Neural progenitor cell (in vitro differentiated cells): ENCODE measurements around the gene PCDH15. TPM values are rescaled to one million over a fixed set of nuclear protein-coding genes. Genes with fewer than 3 reads are reported as not detected.

Experiments used
- DNase-seq: peaks from one replicate; pipeline ENCODE4 v3.0.0-alpha.2; 2016; ENCODE audit warnings: low spot score
- H2AFZ ChIP-seq: fragments of 200-600 bp; sonication (generic); replicated peaks from 2 replicates; pipeline ENCODE4 v1.6.1; 2016; ENCODE audit warnings: antibody characterized with exemption
- H3F3A ChIP-seq: fragments of 200-600 bp; sonication (generic); 2 replicates; pipeline ENCODE4 v1.6.1; 2016; ENCODE audit warnings: antibody characterized with exemption, low read depth
- H3K27ac ChIP-seq: fragments of 200-600 bp; sonication (generic); 2 replicates; pipeline ENCODE4 v1.5.1; 2016; ENCODE audit warnings: mild to moderate bottlenecking
- H3K27me3 ChIP-seq: fragments of 200-600 bp; sonication (generic); 2 replicates; pipeline ENCODE4 v1.6.1; 2016; ENCODE audit warnings: mild to moderate bottlenecking, moderate library complexity
- H3K36me3 ChIP-seq: fragments of 200-600 bp; sonication (generic); 2 replicates; pipeline ENCODE4 v1.5.1; 2016
- H3K4me1 ChIP-seq: fragments of 200-600 bp; sonication (generic); 2 replicates; pipeline ENCODE4 v1.6.1; 2016; ENCODE audit warnings: mixed run types
- H3K4me2 ChIP-seq: fragments of 200-600 bp; sonication (generic); 2 replicates; pipeline ENCODE4 v1.6.1; 2016
- H3K4me3 ChIP-seq: fragments of 200-600 bp; sonication (generic); 2 replicates; pipeline ENCODE4 v1.5.1; 2016
- H3K79me2 ChIP-seq: fragments of 200-600 bp; sonication (generic); 2 replicates; pipeline ENCODE4 v1.6.1; 2016; ENCODE audit warnings: low read depth
- H3K9ac ChIP-seq: fragments of 200-600 bp; sonication (generic); 2 replicates; pipeline ENCODE4 v1.6.1; 2016
- H3K9me3 ChIP-seq: fragments of 200-600 bp; sonication (generic); 2 replicates; pipeline ENCODE4 v1.5.1; 2016; ENCODE audit warnings: low read depth
- H4K20me1 ChIP-seq: fragments of 200-600 bp; sonication (generic); 2 replicates; pipeline ENCODE4 v1.6.1; 2016; ENCODE audit warnings: low read depth
- H3K27ac Mint-ChIP-seq: 3 replicates; pipeline ENCODE4 v1.8.0; 2021; ENCODE audit warnings: mixed read lengths
- H3K27me3 Mint-ChIP-seq: 2 replicates; pipeline ENCODE4 v1.8.0; 2022; ENCODE audit warnings: low read depth, mild to moderate bottlenecking, inconsistent platforms, moderate library complexity, mixed read lengths; ENCODE audit not compliant: insufficient read depth
- H3K36me3 Mint-ChIP-seq: 3 replicates; pipeline ENCODE4 v1.8.0; 2021; ENCODE audit warnings: mixed read lengths
- H3K4me1 Mint-ChIP-seq: 3 replicates; pipeline ENCODE4 v1.8.0; 2021; ENCODE audit warnings: mixed read lengths
- H3K4me3 Mint-ChIP-seq: 3 replicates; pipeline ENCODE4 v1.8.0; 2021; ENCODE audit warnings: mild to moderate bottlenecking, moderate library complexity, mixed read lengths
- H3K9me3 Mint-ChIP-seq: 3 replicates; pipeline ENCODE4 v1.8.0; 2020; ENCODE audit warnings: mixed read lengths
- EZH2 ChIP-seq: fragments of 200-600 bp; sonication (generic); IDR thresholded peaks from 2 replicates; pipeline ENCODE4 v1.6.1; 2017; ENCODE audit warnings: antibody characterized with exemption, mild to moderate bottlenecking, moderate library complexity
- EZH2phosphoT487 ChIP-seq: fragments of 200-600 bp; sonication (generic); IDR thresholded peaks from 2 replicates; pipeline ENCODE4 v1.6.1; 2017; ENCODE audit warnings: antibody characterized with exemption
- total RNA-seq: library from RNA; depleted of rRNA; stranded (reverse); fragments of >200 nt; gene quantifications from 2 replicates; pipeline ENCODE4 v1.2.3, GENCODE V29; 2015; ENCODE audit warnings: low replicate concordance
- TF ChIP-seq, protein P1 (sequence below): fragments of 200-600 bp; sonication (generic); IDR thresholded peaks from 2 replicates; pipeline ENCODE4 v1.5.1; 2017; ENCODE audit warnings: antibody characterized with exemption, mild to moderate bottlenecking

The PCDH15 gene
- total RNA-seq, 1 donor from 2014 or later = 0.17 TPM

DNA sequence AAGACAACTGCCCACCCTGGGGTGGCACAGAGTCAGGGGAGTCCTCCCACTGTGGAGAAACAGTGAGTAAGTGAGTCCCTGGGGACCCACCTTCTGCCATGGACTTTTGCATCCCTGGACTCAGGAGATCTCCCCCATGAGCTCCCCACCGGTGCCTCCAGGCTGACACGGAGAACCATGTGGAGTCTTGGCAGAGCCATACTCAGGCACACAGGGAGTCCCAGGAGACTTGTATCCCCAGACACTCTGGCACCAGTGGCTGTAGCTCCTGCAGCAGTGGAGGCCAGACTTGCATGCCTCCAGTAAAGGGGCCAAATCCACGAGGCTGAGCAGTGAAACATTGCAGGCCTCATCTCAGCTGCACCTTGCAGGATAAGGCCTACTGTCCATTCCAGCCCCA is 791.4 kb downstream of the PCDH15 start:
- Histone ChIP-seq H3K79me2 (no peaks in the 10 kb centered on the region), H3K9me3 (no peaks in the 10 kb centered on the region), H4K20me1 (no peaks in the 10 kb centered on the region), H3K4me1 (no peaks in the 10 kb centered on the region), H3K27me3 (no peaks in the 10 kb centered on the region), H2AFZ (no peak overlapping the region), H3K27ac (no peak overlapping the region), H3K9ac (no peak overlapping the region), H3K36me3 (no peaks in the 10 kb centered on the region), H3K4me3 (no peak overlapping the region), H3F3A (no peaks in the 10 kb centered on the region), H3K4me2 (no peak overlapping the region)
- peaks cover 2% of the 10 kb centered on the region for H3K9me3 Mint-ChIP-seq
- no peak overlapping the region for H3K27ac Mint-ChIP-seq
- H3K36me3 Mint-ChIP-seq = no peaks in the 10 kb centered on the region
- no peak for DNase-seq
- no peaks in the 10 kb centered on the region for H3K27me3 Mint-ChIP-seq
- TF ChIP-seq, protein P1, sequence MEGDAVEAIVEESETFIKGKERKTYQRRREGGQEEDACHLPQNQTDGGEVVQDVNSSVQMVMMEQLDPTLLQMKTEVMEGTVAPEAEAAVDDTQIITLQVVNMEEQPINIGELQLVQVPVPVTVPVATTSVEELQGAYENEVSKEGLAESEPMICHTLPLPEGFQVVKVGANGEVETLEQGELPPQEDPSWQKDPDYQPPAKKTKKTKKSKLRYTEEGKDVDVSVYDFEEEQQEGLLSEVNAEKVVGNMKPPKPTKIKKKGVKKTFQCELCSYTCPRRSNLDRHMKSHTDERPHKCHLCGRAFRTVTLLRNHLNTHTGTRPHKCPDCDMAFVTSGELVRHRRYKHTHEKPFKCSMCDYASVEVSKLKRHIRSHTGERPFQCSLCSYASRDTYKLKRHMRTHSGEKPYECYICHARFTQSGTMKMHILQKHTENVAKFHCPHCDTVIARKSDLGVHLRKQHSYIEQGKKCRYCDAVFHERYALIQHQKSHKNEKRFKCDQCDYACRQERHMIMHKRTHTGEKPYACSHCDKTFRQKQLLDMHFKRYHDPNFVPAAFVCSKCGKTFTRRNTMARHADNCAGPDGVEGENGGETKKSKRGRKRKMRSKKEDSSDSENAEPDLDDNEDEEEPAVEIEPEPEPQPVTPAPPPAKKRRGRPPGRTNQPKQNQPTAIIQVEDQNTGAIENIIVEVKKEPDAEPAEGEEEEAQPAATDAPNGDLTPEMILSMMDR = no peak
- TF ChIP-seq EZH2 = no peak
- TF ChIP-seq EZH2phosphoT487 = no peak
- no peaks in the 10 kb centered on the region for H3K4me1 Mint-ChIP-seq
- H3K4me3 Mint-ChIP-seq = no peak overlapping the region

DNA sequence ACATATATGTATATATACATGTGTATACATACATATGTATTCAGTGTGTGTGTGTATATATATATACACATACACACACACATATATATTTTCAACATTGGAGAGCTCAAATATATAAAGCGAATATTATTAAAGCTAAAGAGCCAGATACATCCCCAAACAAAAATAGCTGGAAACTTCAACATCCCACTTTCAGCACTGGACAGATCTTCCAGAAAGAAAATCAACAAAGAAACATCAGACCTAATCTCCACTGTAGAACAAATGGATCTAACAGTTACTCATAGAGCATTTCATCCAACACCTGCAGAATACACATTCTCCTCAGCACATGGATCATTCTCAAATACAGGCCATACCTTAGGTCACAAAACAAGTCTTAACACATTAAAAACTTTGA is 799.0 kb downstream of the PCDH15 start:
- no peak for TF ChIP-seq EZH2phosphoT487
- TF ChIP-seq, protein P1 = no peak
- no peak for TF ChIP-seq EZH2
- Histone ChIP-seq H3K27ac (no peak overlapping the region), H3K9me3 (no peaks in the 10 kb centered on the region), H3F3A (no peaks in the 10 kb centered on the region), H3K4me3 (no peak overlapping the region), H4K20me1 (no peaks in the 10 kb centered on the region), H3K27me3 (no peaks in the 10 kb centered on the region), H3K9ac (no peak overlapping the region), H3K4me1 (no peaks in the 10 kb centered on the region), H2AFZ (no peak overlapping the region), H3K79me2 (no peaks in the 10 kb centered on the region), H3K4me2 (no peak overlapping the region), H3K36me3 (no peaks in the 10 kb centered on the region)
- Mint-ChIP-seq H3K36me3 (no peaks in the 10 kb centered on the region), H3K4me1 (no peaks in the 10 kb centered on the region), H3K4me3 (no peak overlapping the region), H3K27ac (no peak overlapping the region), H3K9me3 (peaks cover 2% of the 10 kb centered on the region), H3K27me3 (no peaks in the 10 kb centered on the region)
- no peak for DNase-seq

DNA sequence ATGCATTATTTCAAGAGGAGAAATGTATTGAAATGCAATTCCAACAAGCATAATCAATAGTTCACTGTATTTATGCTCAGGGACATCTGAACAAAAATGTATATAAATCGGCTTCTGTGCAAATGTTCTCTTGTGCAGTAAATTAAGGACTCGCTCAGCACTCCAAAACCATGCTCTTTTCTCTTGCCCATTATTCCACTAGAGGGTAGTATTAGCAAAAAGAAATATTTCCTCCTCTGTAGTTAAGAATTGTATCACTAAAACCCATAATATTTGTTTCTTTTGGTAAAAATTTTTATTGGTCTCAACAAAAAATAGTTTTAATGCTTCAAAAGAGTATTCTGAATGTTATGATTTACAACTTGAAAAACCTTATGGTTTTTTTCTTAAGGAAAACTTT is 803.1 kb downstream of the PCDH15 start:
- H3K79me2 ChIP-seq = no peaks in the 10 kb centered on the region
- Mint-ChIP-seq H3K9me3 (no peaks in the 10 kb centered on the region), H3K4me1 (no peaks in the 10 kb centered on the region), H3K27me3 (no peaks in the 10 kb centered on the region), H3K36me3 (no peaks in the 10 kb centered on the region), H3K27ac (no peak overlapping the region), H3K4me3 (no peak overlapping the region)
- H3K4me2 ChIP-seq = no peak overlapping the region
- peak; percentile 3 for DNase-seq
- H3K4me1 ChIP-seq = no peaks in the 10 kb centered on the region
- H3K27me3 ChIP-seq = no peaks in the 10 kb centered on the region
- H3F3A ChIP-seq = no peaks in the 10 kb centered on the region
- no peak for TF ChIP-seq EZH2phosphoT487
- TF ChIP-seq, protein P1 = peak; percentile 56
- no peak overlapping the region for H3K9ac ChIP-seq
- H3K9me3 ChIP-seq = no peaks in the 10 kb centered on the region
- H2AFZ ChIP-seq = no peak overlapping the region
- H3K4me3 ChIP-seq = no peak overlapping the region
- H3K36me3 ChIP-seq = no peaks in the 10 kb centered on the region
- no peaks in the 10 kb centered on the region for H4K20me1 ChIP-seq
- no peak overlapping the region for H3K27ac ChIP-seq
